Activated T-helper 1 cell treated with Interleukin-2 at 50 U/mL for 16 hours (primary cell): ENCODE results near the gene MPIG6B.

Source experiments
- DNase-seq: peaks from one replicate; pipeline ENCODE4 v3.0.0-alpha.2; 2020; ENCODE audit warnings: low read depth

MPIG6B gene

GRCh38 chr6:31768363-31769257 lies 45.4 kb downstream of the MPIG6B start:
- DNase-seq = no peak

GRCh38 chr6:31769684-31770371 lies 46.7 kb downstream of the MPIG6B start:
- peak; percentile 63 for DNase-seq

- no peak for DNase-seq
Measured at GRCh38 chr6:31770860-31771259, 47.7 kb downstream of the MPIG6B start.

GRCh38 chr6:31771992-31772358 lies 48.8 kb downstream of the MPIG6B start:
- DNase-seq = no peak

GRCh38 chr6:31775184-31775583 lies 52.0 kb downstream of the MPIG6B start:
- no peak for DNase-seq

GRCh38 chr6:31775633-31776484 lies 52.7 kb downstream of the MPIG6B start:
- DNase-seq = no peak
